ENCODE measurements around the gene NELL1.

The NELL1 gene

DNA sequence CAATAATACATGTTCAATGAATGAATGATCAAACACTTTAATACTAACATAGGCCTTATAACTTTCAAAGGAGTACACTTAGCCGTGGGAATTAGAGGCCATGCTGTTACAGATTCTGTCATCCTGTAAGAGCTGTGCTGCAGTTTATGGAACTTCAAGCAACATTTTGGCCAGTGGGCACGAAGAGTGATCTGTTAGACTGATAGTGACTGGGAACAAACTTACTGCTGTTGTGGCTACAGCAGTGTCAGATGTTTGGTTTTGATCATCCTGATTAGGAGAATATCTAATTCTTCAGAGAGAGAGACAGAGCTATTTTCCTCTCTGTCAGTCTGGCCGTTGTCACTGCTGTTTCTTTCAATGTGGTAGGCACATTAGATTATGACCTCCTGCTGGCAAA is 348.9 kb downstream of the NELL1 start:
- TF ChIP-seq, protein P1, sequence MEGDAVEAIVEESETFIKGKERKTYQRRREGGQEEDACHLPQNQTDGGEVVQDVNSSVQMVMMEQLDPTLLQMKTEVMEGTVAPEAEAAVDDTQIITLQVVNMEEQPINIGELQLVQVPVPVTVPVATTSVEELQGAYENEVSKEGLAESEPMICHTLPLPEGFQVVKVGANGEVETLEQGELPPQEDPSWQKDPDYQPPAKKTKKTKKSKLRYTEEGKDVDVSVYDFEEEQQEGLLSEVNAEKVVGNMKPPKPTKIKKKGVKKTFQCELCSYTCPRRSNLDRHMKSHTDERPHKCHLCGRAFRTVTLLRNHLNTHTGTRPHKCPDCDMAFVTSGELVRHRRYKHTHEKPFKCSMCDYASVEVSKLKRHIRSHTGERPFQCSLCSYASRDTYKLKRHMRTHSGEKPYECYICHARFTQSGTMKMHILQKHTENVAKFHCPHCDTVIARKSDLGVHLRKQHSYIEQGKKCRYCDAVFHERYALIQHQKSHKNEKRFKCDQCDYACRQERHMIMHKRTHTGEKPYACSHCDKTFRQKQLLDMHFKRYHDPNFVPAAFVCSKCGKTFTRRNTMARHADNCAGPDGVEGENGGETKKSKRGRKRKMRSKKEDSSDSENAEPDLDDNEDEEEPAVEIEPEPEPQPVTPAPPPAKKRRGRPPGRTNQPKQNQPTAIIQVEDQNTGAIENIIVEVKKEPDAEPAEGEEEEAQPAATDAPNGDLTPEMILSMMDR (IDR thresholded peaks at IDR 0.05; ENCODE audit: low read depth, low read length): no peak
- in situ Hi-C loops (cut with HindIII; ENCODE audit: low sequenced_read_pairs): no loop called here

DNA sequence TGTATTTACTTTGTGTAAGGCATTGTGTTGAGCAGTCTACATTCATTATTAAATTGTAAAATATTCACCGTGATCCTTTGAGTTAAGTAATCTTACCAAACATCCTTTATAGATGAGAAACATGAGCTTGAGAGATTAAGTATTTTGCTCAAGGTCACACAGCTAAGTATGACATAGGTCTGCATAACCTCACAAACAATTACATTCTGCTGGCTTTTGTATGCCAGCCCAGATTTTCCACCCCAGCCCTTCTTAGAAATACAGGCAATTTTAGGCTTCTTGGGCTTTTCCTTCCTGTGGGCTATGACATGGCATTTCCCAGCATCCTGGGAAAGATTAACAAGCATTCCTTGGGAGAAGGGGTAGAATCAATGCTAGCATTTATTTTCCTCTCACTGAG is 357.3 kb downstream of the NELL1 start:
- TF ChIP-seq, protein P1 (IDR thresholded peaks at IDR 0.05; ENCODE audit: low read depth, low read length): no peak
- H3K4me3 ChIP-seq (ENCODE audit: low read depth, low read length): no peak overlapping the region
- no peak for DNase-seq (ENCODE audit: low read depth, low spot score)
- in situ Hi-C loops (cut with HindIII; ENCODE audit: low sequenced_read_pairs): no loop called here

More for the DNA sequence above, 348.9 kb downstream of the NELL1 start:
- no peak overlapping the region for H3K4me3 ChIP-seq (ENCODE audit: low read depth, low read length)
- no peak for DNase-seq (ENCODE audit: low read depth, low spot score)

DNA sequence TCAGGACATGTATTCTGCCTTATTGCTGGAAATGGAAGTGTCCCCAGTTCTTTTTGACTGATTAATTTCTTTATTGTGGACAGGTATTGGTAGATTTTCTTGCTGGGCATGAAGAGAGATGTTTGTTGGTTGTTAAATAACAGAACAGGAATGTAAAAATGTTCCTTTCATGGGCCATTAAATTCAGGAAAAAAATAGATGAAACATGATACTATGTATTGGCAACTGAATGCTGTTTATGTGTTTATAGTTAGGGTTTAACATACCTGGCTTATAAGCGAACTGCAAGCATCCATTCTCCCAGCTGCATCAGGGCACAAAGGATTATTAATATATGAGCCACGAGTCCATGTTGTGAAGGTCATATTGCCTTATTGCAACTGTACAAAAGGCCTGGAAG is 368.5 kb downstream of the NELL1 start:
- no peak for DNase-seq (ENCODE audit: low read depth, low spot score)
- no peak overlapping the region for H3K4me3 ChIP-seq (ENCODE audit: low read depth, low read length)
- TF ChIP-seq, protein P1 (IDR thresholded peaks at IDR 0.05; ENCODE audit: low read depth, low read length): no peak
- in situ Hi-C loops (cut with HindIII; ENCODE audit: low sequenced_read_pairs): no loop called here

DNA sequence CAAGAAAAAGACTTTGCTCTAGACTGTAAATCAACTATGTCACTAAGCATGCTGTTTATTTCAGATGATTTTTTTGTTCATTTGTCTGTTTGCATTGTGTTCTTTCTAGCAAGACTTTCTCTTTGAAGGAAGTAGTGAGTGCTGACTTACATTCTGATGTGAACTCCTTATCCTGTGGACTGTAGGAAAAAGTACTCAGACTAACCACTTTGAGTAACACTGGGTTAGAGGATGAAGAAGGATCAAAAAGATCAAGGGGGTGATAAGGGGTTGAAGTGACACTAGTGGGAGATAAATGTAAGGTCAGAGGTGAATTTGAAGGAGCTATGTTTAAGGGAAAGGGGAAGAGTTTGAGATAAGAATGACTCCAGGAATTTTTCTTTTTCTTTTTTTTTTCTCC is 369.4 kb downstream of the NELL1 start:
- H3K4me3 ChIP-seq (ENCODE audit: low read depth, low read length): no peak overlapping the region
- DNase-seq (ENCODE audit: low read depth, low spot score): no peak
- TF ChIP-seq, protein P1 (IDR thresholded peaks at IDR 0.05; ENCODE audit: low read depth, low read length): no peak
- in situ Hi-C loops (cut with HindIII; ENCODE audit: low sequenced_read_pairs): no loop called here

DNA sequence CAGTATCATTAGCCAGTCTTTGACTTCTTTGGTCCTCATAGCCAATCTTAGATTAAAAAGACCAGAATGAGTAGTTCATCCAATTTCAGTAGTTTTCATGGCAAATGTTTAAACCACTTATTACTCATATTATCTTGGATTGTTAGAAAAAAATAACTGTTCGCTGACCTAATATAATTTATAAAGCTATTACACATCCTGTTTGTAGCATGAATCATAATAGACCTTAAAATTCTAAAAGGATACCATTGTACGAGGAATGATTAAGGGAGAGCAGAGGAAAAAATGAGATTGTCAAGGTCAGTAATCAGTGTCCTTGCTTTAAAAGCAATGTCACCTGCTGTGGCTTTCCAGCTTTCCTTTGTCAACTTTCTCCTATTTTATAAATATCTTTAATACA is 371.2 kb downstream of the NELL1 start:
- in situ Hi-C loops (cut with HindIII; ENCODE audit: low sequenced_read_pairs): no loop called here
- H3K4me3 ChIP-seq (ENCODE audit: low read depth, low read length): no peak overlapping the region
- DNase-seq (ENCODE audit: low read depth, low spot score): no peak

DNA sequence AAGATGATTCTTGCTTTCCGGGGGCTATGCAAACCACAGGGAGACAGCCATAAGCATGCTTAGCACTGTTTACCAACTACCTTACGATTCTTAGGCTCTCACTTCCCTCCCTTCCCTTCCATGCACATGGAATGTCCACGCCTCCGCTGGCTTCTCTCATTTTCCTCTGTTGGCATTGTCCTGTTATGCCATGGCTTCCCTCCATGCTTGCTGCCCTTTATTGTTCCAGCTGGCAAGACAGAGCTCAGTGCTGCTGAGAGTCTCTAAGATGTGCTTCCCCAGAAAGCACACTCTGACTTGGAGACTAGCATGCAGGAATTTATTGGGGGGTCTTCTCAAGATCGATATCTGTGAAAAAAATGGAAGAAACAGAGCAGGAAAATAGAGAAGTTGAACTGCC is 379.2 kb downstream of the NELL1 start:
- no peak for DNase-seq (ENCODE audit: low read depth, low spot score)
- no peak overlapping the region for H3K4me3 ChIP-seq (ENCODE audit: low read depth, low read length)
- in situ Hi-C loops (cut with HindIII; ENCODE audit: low sequenced_read_pairs): no loop called here
- TF ChIP-seq, protein P1 (IDR thresholded peaks at IDR 0.05; ENCODE audit: low read depth, low read length): no peak

More for the DNA sequence above, 371.2 kb downstream of the NELL1 start:
- TF ChIP-seq, protein P1 (IDR thresholded peaks at IDR 0.05; ENCODE audit: low read depth, low read length): no peak

DNA sequence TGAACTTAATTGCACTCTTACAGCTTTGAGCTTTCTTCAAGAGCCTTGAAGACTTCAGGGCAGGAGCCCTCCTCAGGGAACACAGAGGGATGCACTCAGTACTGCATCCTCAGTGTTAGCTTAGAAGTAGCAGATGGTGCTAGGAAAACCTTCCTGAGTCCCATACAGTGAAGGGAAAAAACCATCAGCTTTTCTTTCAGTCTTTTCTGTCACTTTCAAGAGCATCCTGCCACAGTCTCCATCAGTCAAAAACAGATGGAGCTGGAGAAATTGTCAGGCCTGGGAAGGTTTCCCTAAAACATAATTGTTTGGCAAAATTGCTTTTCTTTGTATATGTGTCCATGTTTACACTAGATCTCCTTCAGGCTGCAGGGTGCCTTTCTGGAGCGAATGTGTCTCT is 384.1 kb downstream of the NELL1 start:
- H3K4me3 ChIP-seq (ENCODE audit: low read depth, low read length): no peak overlapping the region
- TF ChIP-seq, protein P1 (IDR thresholded peaks at IDR 0.05; ENCODE audit: low read depth, low read length): no peak
- no peak for DNase-seq (ENCODE audit: low read depth, low spot score)
- in situ Hi-C loops (cut with HindIII; ENCODE audit: low sequenced_read_pairs): no loop called here

Data from astrocyte of the spinal cord (primary cell).